K562 (cell line): ENCODE measurements around the gene DUSP23. TPM values are rescaled to one million over a fixed set of nuclear protein-coding genes. Genes with fewer than 3 reads are reported as not detected.

Experiments
- FOXP4 ChIP-seq: sonication (generic); formaldehyde crosslinking; IDR thresholded peaks from 2 replicates; pipeline ENCODE4 v1.8.0; 2022; ENCODE audit warnings: mild to moderate bottlenecking, missing genetic modification reagents, borderline replicate concordance
- RFX7 ChIP-seq: fragments of 250-450 bp; sonication (Bioruptor Pico); IDR thresholded peaks from 2 replicates; pipeline ENCODE4 v1.5.1; 2021; ENCODE audit warnings: mild to moderate bottlenecking
- SMARCC2 ChIP-seq: fragments of 450-650 bp; IDR thresholded peaks from 2 replicates; pipeline ENCODE4 v1.6.1; 2017; ENCODE audit warnings: antibody characterized with exemption, moderate library complexity, mild to moderate bottlenecking, low read depth
- ZNF239 ChIP-seq: fragments of 250-450 bp; sonication (Bioruptor Pico); IDR thresholded peaks from 2 replicates; pipeline ENCODE4 v1.4.0; 2020; ENCODE audit warnings: mild to moderate bottlenecking
- polyA plus RNA-seq, 8 experiments: library from polyadenylated mRNA; depleted of rRNA in 4 of 8; stranded (reverse) in 5 of 8; unstranded in 3 of 8; fragments of >200 nt; fragmentation: Nextera tagmentation in 2 of 8; fragmentation: Illumina TruSeq in 1 of 8; extraction: Ambion mirVana in 2 of 8; extraction: Trizol in 1 of 8; gene quantifications; 2 replicates each; pipeline versions ENCODE4 v1.2.1 to v1.2.3, GENCODE V29; 2011 to 2014; ENCODE audit warnings: inconsistent platforms in 1 of 8, missing spikeins in 1 of 8
- total RNA-seq, 7 experiments: library from RNA; depleted of rRNA in 6 of 7; stranded (reverse); fragments of >200 nt in 6 of 7; fragmentation: Illumina TruSeq in 2 of 7; extraction: Trizol in 2 of 7; gene quantifications; 2 replicates each; pipeline versions ENCODE4 v1.2.1 to v1.2.3, GENCODE V29; 2011 to 2021; ENCODE audit warnings: low replicate concordance in 1 of 7
- TF ChIP-seq, protein P1 (sequence below): fragments of 200-600 bp; sonication (generic); IDR thresholded peaks from one replicate; pipeline ENCODE4 v1.6.1; 2012; ENCODE audit warnings: mild to moderate bottlenecking, low read depth, low read length, inconsistent platforms

The DUSP23 gene
- total and polyA plus RNA-seq, 9 of the 15 experiments (the other 6 are each of a cell fraction or from before 2014, with no cell fraction given) = 1.0 to 34.8 (median 13.7) TPM

GRCh38 chr1:159828581-159829272 is 48.0 kb downstream of the DUSP23 start (continued):
- TF ChIP-seq, protein P1, sequence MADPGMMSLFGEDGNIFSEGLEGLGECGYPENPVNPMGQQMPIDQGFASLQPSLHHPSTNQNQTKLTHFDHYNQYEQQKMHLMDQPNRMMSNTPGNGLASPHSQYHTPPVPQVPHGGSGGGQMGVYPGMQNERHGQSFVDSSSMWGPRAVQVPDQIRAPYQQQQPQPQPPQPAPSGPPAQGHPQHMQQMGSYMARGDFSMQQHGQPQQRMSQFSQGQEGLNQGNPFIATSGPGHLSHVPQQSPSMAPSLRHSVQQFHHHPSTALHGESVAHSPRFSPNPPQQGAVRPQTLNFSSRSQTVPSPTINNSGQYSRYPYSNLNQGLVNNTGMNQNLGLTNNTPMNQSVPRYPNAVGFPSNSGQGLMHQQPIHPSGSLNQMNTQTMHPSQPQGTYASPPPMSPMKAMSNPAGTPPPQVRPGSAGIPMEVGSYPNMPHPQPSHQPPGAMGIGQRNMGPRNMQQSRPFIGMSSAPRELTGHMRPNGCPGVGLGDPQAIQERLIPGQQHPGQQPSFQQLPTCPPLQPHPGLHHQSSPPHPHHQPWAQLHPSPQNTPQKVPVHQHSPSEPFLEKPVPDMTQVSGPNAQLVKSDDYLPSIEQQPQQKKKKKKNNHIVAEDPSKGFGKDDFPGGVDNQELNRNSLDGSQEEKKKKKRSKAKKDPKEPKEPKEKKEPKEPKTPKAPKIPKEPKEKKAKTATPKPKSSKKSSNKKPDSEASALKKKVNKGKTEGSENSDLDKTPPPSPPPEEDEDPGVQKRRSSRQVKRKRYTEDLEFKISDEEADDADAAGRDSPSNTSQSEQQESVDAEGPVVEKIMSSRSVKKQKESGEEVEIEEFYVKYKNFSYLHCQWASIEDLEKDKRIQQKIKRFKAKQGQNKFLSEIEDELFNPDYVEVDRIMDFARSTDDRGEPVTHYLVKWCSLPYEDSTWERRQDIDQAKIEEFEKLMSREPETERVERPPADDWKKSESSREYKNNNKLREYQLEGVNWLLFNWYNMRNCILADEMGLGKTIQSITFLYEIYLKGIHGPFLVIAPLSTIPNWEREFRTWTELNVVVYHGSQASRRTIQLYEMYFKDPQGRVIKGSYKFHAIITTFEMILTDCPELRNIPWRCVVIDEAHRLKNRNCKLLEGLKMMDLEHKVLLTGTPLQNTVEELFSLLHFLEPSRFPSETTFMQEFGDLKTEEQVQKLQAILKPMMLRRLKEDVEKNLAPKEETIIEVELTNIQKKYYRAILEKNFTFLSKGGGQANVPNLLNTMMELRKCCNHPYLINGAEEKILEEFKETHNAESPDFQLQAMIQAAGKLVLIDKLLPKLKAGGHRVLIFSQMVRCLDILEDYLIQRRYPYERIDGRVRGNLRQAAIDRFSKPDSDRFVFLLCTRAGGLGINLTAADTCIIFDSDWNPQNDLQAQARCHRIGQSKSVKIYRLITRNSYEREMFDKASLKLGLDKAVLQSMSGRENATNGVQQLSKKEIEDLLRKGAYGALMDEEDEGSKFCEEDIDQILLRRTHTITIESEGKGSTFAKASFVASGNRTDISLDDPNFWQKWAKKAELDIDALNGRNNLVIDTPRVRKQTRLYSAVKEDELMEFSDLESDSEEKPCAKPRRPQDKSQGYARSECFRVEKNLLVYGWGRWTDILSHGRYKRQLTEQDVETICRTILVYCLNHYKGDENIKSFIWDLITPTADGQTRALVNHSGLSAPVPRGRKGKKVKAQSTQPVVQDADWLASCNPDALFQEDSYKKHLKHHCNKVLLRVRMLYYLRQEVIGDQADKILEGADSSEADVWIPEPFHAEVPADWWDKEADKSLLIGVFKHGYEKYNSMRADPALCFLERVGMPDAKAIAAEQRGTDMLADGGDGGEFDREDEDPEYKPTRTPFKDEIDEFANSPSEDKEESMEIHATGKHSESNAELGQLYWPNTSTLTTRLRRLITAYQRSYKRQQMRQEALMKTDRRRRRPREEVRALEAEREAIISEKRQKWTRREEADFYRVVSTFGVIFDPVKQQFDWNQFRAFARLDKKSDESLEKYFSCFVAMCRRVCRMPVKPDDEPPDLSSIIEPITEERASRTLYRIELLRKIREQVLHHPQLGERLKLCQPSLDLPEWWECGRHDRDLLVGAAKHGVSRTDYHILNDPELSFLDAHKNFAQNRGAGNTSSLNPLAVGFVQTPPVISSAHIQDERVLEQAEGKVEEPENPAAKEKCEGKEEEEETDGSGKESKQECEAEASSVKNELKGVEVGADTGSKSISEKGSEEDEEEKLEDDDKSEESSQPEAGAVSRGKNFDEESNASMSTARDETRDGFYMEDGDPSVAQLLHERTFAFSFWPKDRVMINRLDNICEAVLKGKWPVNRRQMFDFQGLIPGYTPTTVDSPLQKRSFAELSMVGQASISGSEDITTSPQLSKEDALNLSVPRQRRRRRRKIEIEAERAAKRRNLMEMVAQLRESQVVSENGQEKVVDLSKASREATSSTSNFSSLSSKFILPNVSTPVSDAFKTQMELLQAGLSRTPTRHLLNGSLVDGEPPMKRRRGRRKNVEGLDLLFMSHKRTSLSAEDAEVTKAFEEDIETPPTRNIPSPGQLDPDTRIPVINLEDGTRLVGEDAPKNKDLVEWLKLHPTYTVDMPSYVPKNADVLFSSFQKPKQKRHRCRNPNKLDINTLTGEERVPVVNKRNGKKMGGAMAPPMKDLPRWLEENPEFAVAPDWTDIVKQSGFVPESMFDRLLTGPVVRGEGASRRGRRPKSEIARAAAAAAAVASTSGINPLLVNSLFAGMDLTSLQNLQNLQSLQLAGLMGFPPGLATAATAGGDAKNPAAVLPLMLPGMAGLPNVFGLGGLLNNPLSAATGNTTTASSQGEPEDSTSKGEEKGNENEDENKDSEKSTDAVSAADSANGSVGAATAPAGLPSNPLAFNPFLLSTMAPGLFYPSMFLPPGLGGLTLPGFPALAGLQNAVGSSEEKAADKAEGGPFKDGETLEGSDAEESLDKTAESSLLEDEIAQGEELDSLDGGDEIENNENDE = no peak
- TF ChIP-seq FOXP4 (CRISPR knock-in tag) (no peak), RFX7 (CRISPR knock-in tag) (no peak), SMARCC2 (no peak), ZNF239 (CRISPR knock-in tag) (no peak)
